Measurements from ENCODE around the gene CRYZL1.

The CRYZL1 gene

DNA sequence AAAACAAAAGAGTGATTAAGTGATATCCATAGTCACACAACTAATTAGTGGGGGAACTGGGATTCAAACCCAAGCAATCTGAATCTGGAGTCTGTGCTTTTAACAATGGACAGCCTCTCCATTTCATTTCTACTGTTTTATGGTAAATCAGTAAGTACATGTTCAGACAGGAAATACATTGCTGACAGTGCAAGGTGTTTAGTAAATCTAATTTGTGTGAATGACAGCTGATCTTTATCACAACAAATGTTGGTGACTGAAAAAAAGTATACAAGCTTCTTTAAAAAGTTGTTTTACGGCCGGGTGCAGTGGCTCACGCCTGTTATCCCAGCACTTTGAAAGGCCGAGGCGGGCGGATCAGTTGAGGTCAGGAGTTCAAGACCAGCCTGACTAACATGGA is 73.6 kb downstream of the CRYZL1 start:
- Histone ChIP-seq H3K9me3 (no peaks in the 10 kb centered on the region), H3K27me3 (no peaks in the 10 kb centered on the region), H3K4me1 (ENCODE audit: control insufficient read depth in 1 of 2, insufficient read depth in 1 of 2, low read depth in 1 of 2, low read length in 1 of 2) (no peaks in the 10 kb centered on the region), H3K36me3 (peaks cover 86% of the 10 kb centered on the region), H3K27ac (no peak overlapping the region), H3K4me3 (ENCODE audit: low read depth in 1 of 2, low read length in 1 of 2) (no peak overlapping the region)
- TF ChIP-seq, protein P1, sequence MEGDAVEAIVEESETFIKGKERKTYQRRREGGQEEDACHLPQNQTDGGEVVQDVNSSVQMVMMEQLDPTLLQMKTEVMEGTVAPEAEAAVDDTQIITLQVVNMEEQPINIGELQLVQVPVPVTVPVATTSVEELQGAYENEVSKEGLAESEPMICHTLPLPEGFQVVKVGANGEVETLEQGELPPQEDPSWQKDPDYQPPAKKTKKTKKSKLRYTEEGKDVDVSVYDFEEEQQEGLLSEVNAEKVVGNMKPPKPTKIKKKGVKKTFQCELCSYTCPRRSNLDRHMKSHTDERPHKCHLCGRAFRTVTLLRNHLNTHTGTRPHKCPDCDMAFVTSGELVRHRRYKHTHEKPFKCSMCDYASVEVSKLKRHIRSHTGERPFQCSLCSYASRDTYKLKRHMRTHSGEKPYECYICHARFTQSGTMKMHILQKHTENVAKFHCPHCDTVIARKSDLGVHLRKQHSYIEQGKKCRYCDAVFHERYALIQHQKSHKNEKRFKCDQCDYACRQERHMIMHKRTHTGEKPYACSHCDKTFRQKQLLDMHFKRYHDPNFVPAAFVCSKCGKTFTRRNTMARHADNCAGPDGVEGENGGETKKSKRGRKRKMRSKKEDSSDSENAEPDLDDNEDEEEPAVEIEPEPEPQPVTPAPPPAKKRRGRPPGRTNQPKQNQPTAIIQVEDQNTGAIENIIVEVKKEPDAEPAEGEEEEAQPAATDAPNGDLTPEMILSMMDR (IDR thresholded peaks at IDR 0.05): no peak

DNA sequence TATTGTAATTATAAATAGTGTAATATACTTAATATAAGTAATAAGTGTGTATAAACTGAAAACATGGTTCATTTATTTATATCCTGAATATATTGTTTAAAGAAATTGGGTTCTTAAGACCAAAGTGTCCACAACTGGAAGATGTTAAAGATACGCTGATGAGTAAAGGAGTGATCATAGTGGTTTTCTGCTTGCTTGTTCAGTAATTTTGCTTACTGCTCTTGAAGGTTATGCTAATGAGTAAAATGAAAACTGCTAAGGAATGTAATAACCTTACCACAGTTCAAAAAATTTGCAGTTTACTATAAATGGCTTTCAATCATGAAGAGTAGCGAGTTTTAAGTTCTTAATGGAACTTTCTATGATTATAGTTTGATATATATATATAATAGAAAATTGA is 75.0 kb downstream of the CRYZL1 start:
- no peak overlapping the region for H3K27ac ChIP-seq
- no peaks in the 10 kb centered on the region for H3K4me1 ChIP-seq (ENCODE audit: control insufficient read depth in 1 of 2, insufficient read depth in 1 of 2, low read depth in 1 of 2, low read length in 1 of 2)
- H3K27me3 ChIP-seq: no peaks in the 10 kb centered on the region
- no peak overlapping the region for H3K4me3 ChIP-seq (ENCODE audit: low read depth in 1 of 2, low read length in 1 of 2)
- H3K36me3 ChIP-seq: peaks cover 86% of the 10 kb centered on the region
- no peaks in the 10 kb centered on the region for H3K9me3 ChIP-seq
- TF ChIP-seq, protein P1 (IDR thresholded peaks at IDR 0.05): no peak

DNA sequence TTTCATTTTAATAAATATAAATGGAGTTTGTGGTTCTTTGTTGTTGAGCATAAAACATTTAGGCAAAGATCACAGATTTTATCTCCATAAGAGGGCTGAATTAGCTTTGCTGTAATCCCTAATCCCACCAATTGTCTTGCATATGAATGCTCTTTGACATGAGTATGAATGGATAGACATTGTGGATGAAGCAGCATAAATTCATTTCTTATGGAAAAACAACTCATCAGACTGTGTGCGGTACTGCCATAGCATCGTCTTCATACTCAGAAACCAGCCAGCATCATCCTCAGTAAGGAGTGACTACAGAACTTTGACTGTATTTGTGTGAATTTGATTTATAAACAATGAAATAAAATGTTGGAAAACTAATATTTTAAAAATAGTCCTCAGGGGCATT is 79.2 kb downstream of the CRYZL1 start:
- no peaks in the 10 kb centered on the region for H3K4me1 ChIP-seq (ENCODE audit: control insufficient read depth in 1 of 2, insufficient read depth in 1 of 2, low read depth in 1 of 2, low read length in 1 of 2)
- H3K27me3 ChIP-seq: no peaks in the 10 kb centered on the region
- no peaks in the 10 kb centered on the region for H3K9me3 ChIP-seq
- peaks cover 86% of the 10 kb centered on the region for H3K36me3 ChIP-seq
- TF ChIP-seq, protein P1 (IDR thresholded peaks at IDR 0.05): no peak
- H3K27ac ChIP-seq: no peak overlapping the region
- H3K4me3 ChIP-seq (ENCODE audit: low read depth in 1 of 2, low read length in 1 of 2): no peak overlapping the region

DNA sequence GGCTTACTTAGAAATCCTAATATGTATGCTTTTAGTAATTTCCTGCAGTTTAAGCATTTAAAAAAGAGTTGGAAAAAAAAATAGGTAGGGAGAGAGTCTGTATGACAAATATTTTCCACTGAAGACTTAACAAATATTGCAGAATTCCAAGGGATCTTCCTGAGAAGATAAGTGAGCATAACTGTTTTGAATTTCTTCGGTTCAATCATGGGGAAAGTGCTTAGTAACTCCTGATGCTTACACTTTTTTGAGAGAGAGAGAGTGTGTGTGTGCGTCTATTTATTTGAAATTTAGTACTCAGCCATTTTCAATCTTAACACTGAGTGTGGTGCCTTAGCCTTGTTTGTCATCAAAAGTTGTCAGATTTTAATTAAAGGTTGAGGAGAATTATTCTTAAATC is 80.2 kb downstream of the CRYZL1 start:
- Histone ChIP-seq H3K4me1 (ENCODE audit: control insufficient read depth in 1 of 2, insufficient read depth in 1 of 2, low read depth in 1 of 2, low read length in 1 of 2) (no peaks in the 10 kb centered on the region), H3K9me3 (no peaks in the 10 kb centered on the region), H3K4me3 (ENCODE audit: low read depth in 1 of 2, low read length in 1 of 2) (no peak overlapping the region), H3K27me3 (no peaks in the 10 kb centered on the region), H3K36me3 (peaks cover 86% of the 10 kb centered on the region), H3K27ac (peak overlapping the region; percentile 29)
- TF ChIP-seq, protein P1 (IDR thresholded peaks at IDR 0.05): no peak

DNA sequence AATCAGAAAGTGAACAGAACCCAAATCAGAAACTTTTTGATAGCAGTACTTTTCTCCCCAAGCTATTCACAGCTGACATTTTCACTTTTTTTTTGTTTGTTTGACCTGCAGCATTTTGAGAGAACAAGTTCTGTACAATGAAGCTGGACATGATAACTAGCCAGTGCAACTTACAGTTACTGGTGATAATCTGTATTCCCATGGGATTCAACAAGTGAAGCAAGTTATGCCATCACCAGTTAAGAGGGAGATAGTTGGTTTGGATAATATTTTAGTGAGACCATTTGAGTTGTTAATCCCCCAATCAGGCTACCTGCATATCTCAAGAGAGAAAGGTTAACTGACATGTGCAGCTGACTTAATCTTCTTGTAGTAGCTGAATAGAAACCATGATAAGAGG is 80.6 kb downstream of the CRYZL1 start:
- Histone ChIP-seq H3K4me1 (ENCODE audit: control insufficient read depth in 1 of 2, insufficient read depth in 1 of 2, low read depth in 1 of 2, low read length in 1 of 2) (no peaks in the 10 kb centered on the region), H3K27ac (peak overlapping the region; percentile 29), H3K27me3 (no peaks in the 10 kb centered on the region), H3K36me3 (peaks cover 90% of the 10 kb centered on the region), H3K9me3 (no peaks in the 10 kb centered on the region), H3K4me3 (ENCODE audit: low read depth in 1 of 2, low read length in 1 of 2) (no peak overlapping the region)
- TF ChIP-seq, protein P1 (IDR thresholded peaks at IDR 0.05): no peak

DNA sequence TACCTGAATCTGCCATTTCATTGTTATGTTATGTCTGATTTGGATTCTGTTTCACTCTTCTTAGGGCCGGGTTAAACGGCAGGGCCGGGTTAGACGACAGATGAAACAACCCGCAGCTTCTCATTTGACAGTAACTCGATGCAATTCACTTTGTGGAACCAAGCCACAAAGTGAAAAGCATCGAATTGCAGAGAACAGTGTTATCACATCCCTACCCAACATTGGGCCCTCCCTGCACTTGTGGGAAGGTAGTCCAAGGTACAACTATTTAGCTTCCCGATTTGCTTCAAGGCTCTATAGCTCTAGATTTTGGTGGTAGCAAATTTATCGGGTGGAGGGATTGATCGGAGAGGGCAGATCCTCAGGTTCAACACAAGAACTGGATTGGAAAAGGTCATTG is 81.7 kb downstream of the CRYZL1 start:
- Histone ChIP-seq H3K27me3 (no peaks in the 10 kb centered on the region), H3K4me3 (ENCODE audit: low read depth in 1 of 2, low read length in 1 of 2) (no peak overlapping the region), H3K9me3 (no peaks in the 10 kb centered on the region), H3K4me1 (ENCODE audit: control insufficient read depth in 1 of 2, insufficient read depth in 1 of 2, low read depth in 1 of 2, low read length in 1 of 2) (no peaks in the 10 kb centered on the region), H3K27ac (no peak overlapping the region), H3K36me3 (peaks cover 91% of the 10 kb centered on the region)
- TF ChIP-seq, protein P1 (IDR thresholded peaks at IDR 0.05): no peak
